SK-N-SH treated with all-trans-retinoic acid at 6 μM for 48 hours (cell line): ENCODE results near the gene ERBIN.

Source experiments
- ATAC-seq: fragments of 200-7000 bp; cut with Tn5 transposase; 3 replicates; pipeline ENCODE4 v1.9.1; 2020; ENCODE audit warnings: mild to moderate bottlenecking, moderate library complexity
- ARNTL ChIP-seq: fragments of 450-650 bp; formaldehyde crosslinking; IDR thresholded peaks from 2 replicates; pipeline ENCODE4 v1.5.0; 2020; ENCODE audit warnings: low read depth, mild to moderate bottlenecking, moderate library complexity, borderline replicate concordance
- CREB5 ChIP-seq: fragments of 250-450 bp; sonication (Bioruptor Pico); IDR thresholded peaks from 2 replicates; pipeline ENCODE4 v1.5.1; 2020; ENCODE audit warnings: low read depth, mild to moderate bottlenecking, moderate library complexity
- CSDC2 ChIP-seq: fragments of 250-450 bp; sonication (Bioruptor Pico); IDR thresholded peaks from 2 replicates; pipeline ENCODE4 v1.5.0; 2020; ENCODE audit warnings: mild to moderate bottlenecking, moderate library complexity
- ESRRG ChIP-seq: fragments of 250-450 bp; sonication (Bioruptor Pico); IDR thresholded peaks from 2 replicates; pipeline ENCODE4 v1.6.1; 2021; ENCODE audit warnings: mild to moderate bottlenecking
- GLIS3 ChIP-seq: fragments of 250-450 bp; sonication (Bioruptor Pico); IDR thresholded peaks from 2 replicates; pipeline ENCODE4 v1.5.0; 2020; ENCODE audit warnings: mild to moderate bottlenecking, moderate library complexity
- ISL1 ChIP-seq: fragments of 250-450 bp; sonication (Bioruptor Pico); IDR thresholded peaks from 2 replicates; pipeline ENCODE4 v2.1.2; 2022; ENCODE audit warnings: mild to moderate bottlenecking, moderate library complexity
- OSR1 ChIP-seq: fragments of 250-450 bp; sonication (Bioruptor Pico); IDR thresholded peaks from 2 replicates; pipeline ENCODE4 v1.8.0; 2022; ENCODE audit warnings: moderate library complexity, mild to moderate bottlenecking, inconsistent platforms
- PATZ1 ChIP-seq: fragments of 250-450 bp; sonication (Bioruptor Pico); IDR thresholded peaks from 2 replicates; pipeline ENCODE4 v1.8.0; 2020; ENCODE audit warnings: mild to moderate bottlenecking, moderate library complexity, borderline replicate concordance
- PPARA ChIP-seq: fragments of 250-450 bp; sonication (Bioruptor Pico); IDR thresholded peaks from 2 replicates; pipeline ENCODE4 v1.5.0; 2020; ENCODE audit warnings: mild to moderate bottlenecking, borderline replicate concordance
- RARB ChIP-seq: fragments of 250-450 bp; sonication (Bioruptor Pico); IDR thresholded peaks from 2 replicates; pipeline ENCODE4 v1.8.0; 2021; ENCODE audit warnings: mild to moderate bottlenecking, moderate library complexity
- SNAI2 ChIP-seq: fragments of 250-450 bp; sonication (Bioruptor Pico); IDR thresholded peaks from 2 replicates; pipeline ENCODE4 v1.5.0; 2020; ENCODE audit warnings: mild to moderate bottlenecking, moderate library complexity
- TCF4 ChIP-seq: fragments of 250-450 bp; sonication (Bioruptor Pico); IDR thresholded peaks from 2 replicates; pipeline ENCODE4 v1.8.0; 2021; ENCODE audit warnings: mild to moderate bottlenecking, moderate library complexity, borderline replicate concordance
- TOX ChIP-seq: fragments of 250-450 bp; sonication (Bioruptor Pico); IDR thresholded peaks from 2 replicates; pipeline ENCODE4 v1.8.0; 2021; ENCODE audit warnings: mild to moderate bottlenecking, moderate library complexity, borderline replicate concordance
- ZC3H10 ChIP-seq: fragments of 250-450 bp; sonication (Bioruptor Pico); IDR thresholded peaks from 2 replicates; pipeline ENCODE4 v1.5.1; 2021; ENCODE audit warnings: mild to moderate bottlenecking, moderate library complexity
- ZFP3 ChIP-seq: fragments of 250-450 bp; sonication (Bioruptor Pico); IDR thresholded peaks from 2 replicates; pipeline ENCODE4 v1.5.0; 2020; ENCODE audit warnings: mild to moderate bottlenecking, moderate library complexity
- ZFP30 ChIP-seq: fragments of 450-650 bp; formaldehyde crosslinking; IDR thresholded peaks from 2 replicates; pipeline ENCODE4 v1.5.0; 2022; ENCODE audit warnings: mild to moderate bottlenecking, moderate library complexity
- ZNF565 ChIP-seq: fragments of 450-650 bp; formaldehyde crosslinking; conservative IDR thresholded peaks from 2 replicates; pipeline ENCODE4 v1.5.0; 2020; ENCODE audit warnings: low read depth, mild to moderate bottlenecking, moderate library complexity
- ZNF70 ChIP-seq: fragments of 450-650 bp; formaldehyde crosslinking; IDR thresholded peaks from 2 replicates; pipeline ENCODE4 v1.5.0; 2020; ENCODE audit warnings: mild to moderate bottlenecking, moderate library complexity
- ZNF8 ChIP-seq: fragments of 450-650 bp; formaldehyde crosslinking; IDR thresholded peaks from 2 replicates; pipeline ENCODE4 v1.5.0; 2020; ENCODE audit warnings: mild to moderate bottlenecking, moderate library complexity
- TF ChIP-seq, protein P1 (sequence below): fragments of 250-450 bp; sonication (Bioruptor Pico); IDR thresholded peaks from 2 replicates; pipeline ENCODE4 v1.5.1; 2021; ENCODE audit warnings: mild to moderate bottlenecking, moderate library complexity
- TF ChIP-seq, protein P2 (sequence below): fragments of 250-450 bp; sonication (Bioruptor Pico); IDR thresholded peaks from 2 replicates; pipeline ENCODE4 v1.5.0; 2020; ENCODE audit warnings: mild to moderate bottlenecking, moderate library complexity
- TF ChIP-seq, protein P3 (sequence below): fragments of 250-450 bp; sonication (Bioruptor Pico); IDR thresholded peaks from 2 replicates; pipeline ENCODE4 v1.8.0; 2021; ENCODE audit warnings: low read depth, mild to moderate bottlenecking, moderate library complexity, borderline replicate concordance

Gene ERBIN

GRCh38 chr5:65916066-65916465, 10.3 kb upstream of the ERBIN start:
- TF ChIP-seq RARB, result no peak
- TF ChIP-seq ARNTL (CRISPR knock-in tag), result no peak
- no peak for TF ChIP-seq ZFP30 (CRISPR knock-in tag)
- TF ChIP-seq, protein P1, sequence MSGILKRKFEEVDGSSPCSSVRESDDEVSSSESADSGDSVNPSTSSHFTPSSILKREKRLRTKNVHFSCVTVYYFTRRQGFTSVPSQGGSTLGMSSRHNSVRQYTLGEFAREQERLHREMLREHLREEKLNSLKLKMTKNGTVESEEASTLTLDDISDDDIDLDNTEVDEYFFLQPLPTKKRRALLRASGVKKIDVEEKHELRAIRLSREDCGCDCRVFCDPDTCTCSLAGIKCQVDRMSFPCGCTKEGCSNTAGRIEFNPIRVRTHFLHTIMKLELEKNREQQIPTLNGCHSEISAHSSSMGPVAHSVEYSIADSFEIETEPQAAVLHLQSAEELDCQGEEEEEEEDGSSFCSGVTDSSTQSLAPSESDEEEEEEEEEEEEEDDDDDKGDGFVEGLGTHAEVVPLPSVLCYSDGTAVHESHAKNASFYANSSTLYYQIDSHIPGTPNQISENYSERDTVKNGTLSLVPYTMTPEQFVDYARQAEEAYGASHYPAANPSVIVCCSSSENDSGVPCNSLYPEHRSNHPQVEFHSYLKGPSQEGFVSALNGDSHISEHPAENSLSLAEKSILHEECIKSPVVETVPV (CRISPR knock-in tag), result no peak
- TF ChIP-seq, protein P2, sequence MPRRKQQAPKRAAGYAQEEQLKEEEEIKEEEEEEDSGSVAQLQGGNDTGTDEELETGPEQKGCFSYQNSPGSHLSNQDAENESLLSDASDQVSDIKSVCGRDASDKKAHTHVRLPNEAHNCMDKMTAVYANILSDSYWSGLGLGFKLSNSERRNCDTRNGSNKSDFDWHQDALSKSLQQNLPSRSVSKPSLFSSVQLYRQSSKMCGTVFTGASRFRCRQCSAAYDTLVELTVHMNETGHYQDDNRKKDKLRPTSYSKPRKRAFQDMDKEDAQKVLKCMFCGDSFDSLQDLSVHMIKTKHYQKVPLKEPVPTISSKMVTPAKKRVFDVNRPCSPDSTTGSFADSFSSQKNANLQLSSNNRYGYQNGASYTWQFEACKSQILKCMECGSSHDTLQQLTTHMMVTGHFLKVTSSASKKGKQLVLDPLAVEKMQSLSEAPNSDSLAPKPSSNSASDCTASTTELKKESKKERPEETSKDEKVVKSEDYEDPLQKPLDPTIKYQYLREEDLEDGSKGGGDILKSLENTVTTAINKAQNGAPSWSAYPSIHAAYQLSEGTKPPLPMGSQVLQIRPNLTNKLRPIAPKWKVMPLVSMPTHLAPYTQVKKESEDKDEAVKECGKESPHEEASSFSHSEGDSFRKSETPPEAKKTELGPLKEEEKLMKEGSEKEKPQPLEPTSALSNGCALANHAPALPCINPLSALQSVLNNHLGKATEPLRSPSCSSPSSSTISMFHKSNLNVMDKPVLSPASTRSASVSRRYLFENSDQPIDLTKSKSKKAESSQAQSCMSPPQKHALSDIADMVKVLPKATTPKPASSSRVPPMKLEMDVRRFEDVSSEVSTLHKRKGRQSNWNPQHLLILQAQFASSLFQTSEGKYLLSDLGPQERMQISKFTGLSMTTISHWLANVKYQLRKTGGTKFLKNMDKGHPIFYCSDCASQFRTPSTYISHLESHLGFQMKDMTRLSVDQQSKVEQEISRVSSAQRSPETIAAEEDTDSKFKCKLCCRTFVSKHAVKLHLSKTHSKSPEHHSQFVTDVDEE (CRISPR knock-in tag), result no peak
- no peak for TF ChIP-seq PATZ1 (CRISPR knock-in tag)
- TF ChIP-seq ZNF565 (CRISPR knock-in tag), result no peak
- TF ChIP-seq PPARA (CRISPR knock-in tag), result no peak
- TF ChIP-seq SNAI2 (CRISPR knock-in tag), result no peak
- TF ChIP-seq ZFP3 (CRISPR knock-in tag), result no peak
- TF ChIP-seq, protein P3, sequence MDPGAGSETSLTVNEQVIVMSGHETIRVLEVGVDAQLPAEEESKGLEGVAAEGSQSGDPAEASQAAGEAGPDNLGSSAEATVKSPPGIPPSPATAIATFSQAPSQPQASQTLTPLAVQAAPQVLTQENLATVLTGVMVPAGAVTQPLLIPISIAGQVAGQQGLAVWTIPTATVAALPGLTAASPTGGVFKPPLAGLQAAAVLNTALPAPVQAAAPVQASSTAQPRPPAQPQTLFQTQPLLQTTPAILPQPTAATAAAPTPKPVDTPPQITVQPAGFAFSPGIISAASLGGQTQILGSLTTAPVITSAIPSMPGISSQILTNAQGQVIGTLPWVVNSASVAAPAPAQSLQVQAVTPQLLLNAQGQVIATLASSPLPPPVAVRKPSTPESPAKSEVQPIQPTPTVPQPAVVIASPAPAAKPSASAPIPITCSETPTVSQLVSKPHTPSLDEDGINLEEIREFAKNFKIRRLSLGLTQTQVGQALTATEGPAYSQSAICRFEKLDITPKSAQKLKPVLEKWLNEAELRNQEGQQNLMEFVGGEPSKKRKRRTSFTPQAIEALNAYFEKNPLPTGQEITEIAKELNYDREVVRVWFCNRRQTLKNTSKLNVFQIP, result no peak
- TF ChIP-seq ZNF8 (CRISPR knock-in tag), result no peak
- TF ChIP-seq ISL1, result no peak
- no peak for TF ChIP-seq CSDC2 (CRISPR knock-in tag)
- TF ChIP-seq ZNF70 (CRISPR knock-in tag), result no peak
- TF ChIP-seq TOX (CRISPR knock-in tag), result no peak
- TF ChIP-seq OSR1, result no peak
- no peak for TF ChIP-seq CREB5 (CRISPR knock-in tag)
- ATAC-seq, result no peak

DNA sequence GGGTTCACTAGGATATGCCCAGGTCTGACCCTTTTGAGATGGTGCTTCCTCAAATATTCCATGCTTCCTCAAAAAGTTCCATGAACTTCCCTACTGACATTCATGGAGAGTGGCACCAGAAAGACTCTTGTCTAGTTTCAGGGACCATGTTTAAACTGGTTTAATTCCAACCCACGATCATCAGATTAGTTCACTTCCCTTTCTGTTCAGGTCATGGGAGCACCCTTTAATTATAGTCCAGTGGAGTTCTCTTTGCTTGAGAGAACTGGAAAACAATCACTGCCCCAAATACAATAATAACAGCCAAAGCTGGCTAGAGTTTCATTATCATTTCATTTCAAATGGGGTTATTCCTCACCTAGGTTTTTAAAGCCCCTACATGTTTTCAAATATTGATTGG, 9.7 kb upstream of the ERBIN start:
- no peak for ATAC-seq
- TF ChIP-seq PPARA (CRISPR knock-in tag) (no peak), SNAI2 (CRISPR knock-in tag) (no peak), ESRRG (no peak), ZNF565 (CRISPR knock-in tag) (no peak), ISL1 (no peak), ZFP3 (CRISPR knock-in tag) (no peak), ARNTL (CRISPR knock-in tag) (no peak), GLIS3 (CRISPR knock-in tag) (no peak), CREB5 (CRISPR knock-in tag) (no peak), ZNF70 (CRISPR knock-in tag) (no peak), TCF4 (CRISPR knock-in tag) (no peak), ZC3H10 (CRISPR knock-in tag) (no peak)
- TF ChIP-seq, protein P3, result no peak
- TF ChIP-seq, protein P2 (CRISPR knock-in tag), result no peak
- TF ChIP-seq, protein P1 (CRISPR knock-in tag), result no peak
